Kidney (tissue), 14 donors: ENCODE results near the gene TAS1R1. TPM values are rescaled to one million over a fixed set of nuclear protein-coding genes. Genes with fewer than 3 reads are reported as not detected.

Experiments used
- DNase-seq, 5 donors: peaks; one replicate each; pipeline ENCODE4 v3.0.0-alpha.2; 2013 to 2020
- FAIRE-seq: peaks from 2 replicates; lab custom pipeline; 2012; peaks lifted over from hg19 to GRCh38; lab: Jason Lieb, UNC
- H3K27ac ChIP-seq, 2 donors: one replicate each; pipeline ENCODE4 v1.7.0; 2013; ENCODE audit warnings: low read depth in 2 of 2, low read length in 2 of 2, inconsistent platforms in 1 of 2
- H3K27me3 ChIP-seq: one replicate; pipeline ENCODE4 v1.7.1; 2013; ENCODE audit warnings: low read length, inconsistent platforms; ENCODE audit not compliant: control insufficient read depth, insufficient read depth
- H3K36me3 ChIP-seq, 3 donors: one replicate each; pipeline versions ENCODE4 v1.7.0 to v1.7.1; 2013; ENCODE audit warnings: low read length in 3 of 3, control low read depth in 1 of 3, inconsistent platforms in 1 of 3; ENCODE audit not compliant: insufficient read depth in 3 of 3, control insufficient read depth in 2 of 3
- H3K4me1 ChIP-seq, 3 donors: one replicate each; pipeline versions ENCODE4 v1.7.0 to v1.7.1; 2013; ENCODE audit warnings: low read length in 3 of 3, inconsistent platforms in 1 of 3, low read depth in 1 of 3; ENCODE audit not compliant: control insufficient read depth in 2 of 3, insufficient read depth in 2 of 3
- H3K4me3 ChIP-seq, 3 donors: one replicate each; pipeline versions ENCODE4 v1.7.0 to v1.8.1; 2013; ENCODE audit warnings: low read length in 3 of 3, control low read depth in 1 of 3, inconsistent platforms in 1 of 3
- H3K9ac ChIP-seq, 3 donors: one replicate each; pipeline versions ENCODE4 v1.7.0 to v1.7.1; 2013; ENCODE audit warnings: low read length in 3 of 3, control low read depth in 1 of 3, inconsistent platforms in 1 of 3
- H3K9me3 ChIP-seq, 3 donors: one replicate each; pipeline versions ENCODE4 v1.7.0 to v1.7.1; 2013; ENCODE audit warnings: low read length in 3 of 3, control low read depth in 1 of 3, inconsistent platforms in 1 of 3; ENCODE audit not compliant: control insufficient read depth in 2 of 3, insufficient read depth in 1 of 3
- intact Hi-C: fragments of 100-400 bp; cut with DNase I; formaldehyde crosslinking; loops from one replicate; pipeline ENCODE4 v1.11.1; 2022
- polyA plus RNA-seq: library from polyadenylated mRNA; stranded (reverse); fragments of 350-450 nt; fragmentation: Illumina TruSeq; extraction: RNeasy Lipid Tissue Mini Kit (QIAGEN cat#74804); gene quantifications from one replicate; pipeline ENCODE4 v1.2.3, GENCODE V29; 2014; ENCODE audit warnings: low read depth, low replicate concordance; ENCODE audit not compliant: insufficient read depth
- total RNA-seq: library from RNA; stranded (reverse); fragmentation: NEBNext Ultra II Directional; extraction: Animal tissue kit (Norgen Biotek cat#: 25700); gene quantifications from one replicate; pipeline ENCODE4 v1.2.1, GENCODE V29; 2021
- TF ChIP-seq, protein P1 (sequence below): IDR thresholded peaks from 3 replicates; pipeline ENCODE4 v1.5.1; 2012; ENCODE audit warnings: mild to moderate bottlenecking, moderate library complexity, borderline replicate concordance; ENCODE audit not compliant: insufficient read depth; ENCODE audit errors: extremely low read depth
- donor health status: control.
- donor health status: control.
- donor health status: control.
- donor health status: control.
- donor health status: control.
- donor health status: DM: yes; HTN: yes; CAD: no.
- donor health status: Normal renal cell carcinoma (clear cell type).

Gene TAS1R1
- total and polyA plus RNA-seq, 2 donors from 2014 or later: not detected

DNA sequence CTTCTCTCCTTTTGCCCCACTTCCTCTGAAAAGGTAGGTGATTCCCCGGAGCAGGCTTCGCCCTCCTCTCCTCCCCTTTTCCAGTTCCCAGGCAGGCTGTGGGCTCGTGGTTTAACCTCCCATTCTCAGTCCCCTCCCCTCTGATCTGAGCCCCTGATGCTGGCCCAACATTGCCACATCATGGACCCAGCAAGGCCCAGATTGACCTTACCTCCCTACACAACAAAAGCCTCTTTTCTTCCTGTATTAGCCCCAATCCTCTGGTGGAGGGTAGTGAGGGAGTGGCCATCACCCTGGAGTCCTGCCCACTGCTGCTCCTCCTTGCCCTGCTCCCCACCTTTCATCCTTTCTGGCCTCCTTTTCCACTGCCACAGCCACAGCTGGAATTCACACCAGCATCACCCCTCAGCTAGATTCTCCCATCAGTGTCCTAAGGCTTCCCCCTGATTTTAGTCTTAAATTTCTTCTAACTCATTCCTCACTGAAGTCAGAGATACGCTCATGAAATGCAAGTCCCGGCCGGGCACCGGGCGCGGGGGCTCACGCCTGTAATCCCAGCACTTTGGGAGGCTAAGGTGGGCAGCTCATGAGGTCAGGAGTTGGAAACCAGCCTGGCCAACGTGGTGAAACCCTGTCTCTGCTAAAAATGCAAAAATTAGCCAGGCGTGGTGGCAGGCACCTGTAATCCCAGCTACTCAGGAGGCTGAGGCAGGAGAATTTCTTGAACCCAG lies 17.7 kb downstream of the TAS1R1 start:
- DNase-seq (no peak), FAIRE-seq (no peak)
- H3K27ac ChIP-seq: no peak overlapping the region
- intact Hi-C loops: no loop called here
- H3K4me3 ChIP-seq: no peak overlapping the region
- no peaks in the 10 kb centered on the region for H3K27me3 ChIP-seq
- peaks cover 0 to 2% (median 0%) of the 10 kb centered on the region in 3 donors for H3K9me3 ChIP-seq
- TF ChIP-seq, protein P1, sequence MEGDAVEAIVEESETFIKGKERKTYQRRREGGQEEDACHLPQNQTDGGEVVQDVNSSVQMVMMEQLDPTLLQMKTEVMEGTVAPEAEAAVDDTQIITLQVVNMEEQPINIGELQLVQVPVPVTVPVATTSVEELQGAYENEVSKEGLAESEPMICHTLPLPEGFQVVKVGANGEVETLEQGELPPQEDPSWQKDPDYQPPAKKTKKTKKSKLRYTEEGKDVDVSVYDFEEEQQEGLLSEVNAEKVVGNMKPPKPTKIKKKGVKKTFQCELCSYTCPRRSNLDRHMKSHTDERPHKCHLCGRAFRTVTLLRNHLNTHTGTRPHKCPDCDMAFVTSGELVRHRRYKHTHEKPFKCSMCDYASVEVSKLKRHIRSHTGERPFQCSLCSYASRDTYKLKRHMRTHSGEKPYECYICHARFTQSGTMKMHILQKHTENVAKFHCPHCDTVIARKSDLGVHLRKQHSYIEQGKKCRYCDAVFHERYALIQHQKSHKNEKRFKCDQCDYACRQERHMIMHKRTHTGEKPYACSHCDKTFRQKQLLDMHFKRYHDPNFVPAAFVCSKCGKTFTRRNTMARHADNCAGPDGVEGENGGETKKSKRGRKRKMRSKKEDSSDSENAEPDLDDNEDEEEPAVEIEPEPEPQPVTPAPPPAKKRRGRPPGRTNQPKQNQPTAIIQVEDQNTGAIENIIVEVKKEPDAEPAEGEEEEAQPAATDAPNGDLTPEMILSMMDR: no peak
- H3K4me1 ChIP-seq: no peaks in the 10 kb centered on the region
- H3K36me3 ChIP-seq: no peaks in the 10 kb centered on the region
- H3K9ac ChIP-seq: no peak overlapping the region

DNA sequence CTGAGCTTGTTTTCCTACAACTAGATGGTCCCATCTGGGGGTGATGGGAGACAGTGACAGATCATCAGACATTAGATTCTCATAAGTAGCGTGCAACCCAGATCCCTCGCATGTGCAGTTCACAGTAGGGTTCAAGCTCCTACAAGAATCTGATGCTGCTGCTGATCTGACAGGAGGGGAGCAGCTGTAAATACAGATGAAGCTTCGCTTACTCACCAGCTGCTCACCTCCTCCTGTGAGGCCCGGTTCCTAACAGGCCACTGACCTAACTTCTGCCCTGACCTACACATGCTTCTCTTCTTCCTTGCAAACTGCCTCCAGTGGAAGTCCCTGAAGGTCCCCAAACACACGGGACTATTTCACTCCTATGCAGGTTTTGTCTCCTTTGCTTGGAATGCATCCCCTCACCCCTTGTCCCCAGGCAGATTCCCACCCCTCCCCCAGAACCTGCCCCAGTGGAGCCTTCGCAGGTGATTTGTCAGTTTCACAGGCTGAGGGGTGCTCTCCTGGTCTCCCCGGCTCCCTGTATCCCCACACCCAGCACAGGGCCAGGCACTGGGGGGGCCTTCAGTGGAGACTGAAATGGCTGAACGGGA lies 19.0 kb downstream of the TAS1R1 start:
- Histone ChIP-seq H3K4me3 (no peak overlapping the region), H3K36me3 (no peaks in the 10 kb centered on the region), H3K4me1 (peaks cover 0 to 3% (median 3%) of the 10 kb centered on the region in 3 donors), H3K27me3 (no peaks in the 10 kb centered on the region), H3K9ac (no peak overlapping the region), H3K27ac (no peak overlapping the region), H3K9me3 (peaks cover 0 to 2% (median 0%) of the 10 kb centered on the region in 3 donors)
- intact Hi-C loops: no loop called here
- DNase-seq (no peak), FAIRE-seq (no peak)
- TF ChIP-seq, protein P1: no peak

DNA sequence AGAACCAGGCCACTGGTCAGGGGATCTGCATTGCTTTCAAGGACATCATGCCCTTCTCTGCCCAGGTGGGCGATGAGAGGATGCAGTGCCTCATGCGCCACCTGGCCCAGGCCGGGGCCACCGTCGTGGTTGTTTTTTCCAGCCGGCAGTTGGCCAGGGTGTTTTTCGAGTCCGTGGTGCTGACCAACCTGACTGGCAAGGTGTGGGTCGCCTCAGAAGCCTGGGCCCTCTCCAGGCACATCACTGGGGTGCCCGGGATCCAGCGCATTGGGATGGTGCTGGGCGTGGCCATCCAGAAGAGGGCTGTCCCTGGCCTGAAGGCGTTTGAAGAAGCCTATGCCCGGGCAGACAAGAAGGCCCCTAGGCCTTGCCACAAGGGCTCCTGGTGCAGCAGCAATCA lies 19.7 kb downstream of the TAS1R1 start:
- H3K27ac ChIP-seq: no peak overlapping the region
- H3K9ac ChIP-seq: no peak overlapping the region
- H3K36me3 ChIP-seq: no peaks in the 10 kb centered on the region
- no peaks in the 10 kb centered on the region for H3K27me3 ChIP-seq
- TF ChIP-seq, protein P1: no peak
- FAIRE-seq (no peak), DNase-seq (no peak)
- intact Hi-C loops: no loop called here
- peaks cover 0 to 7% (median 6%) of the 10 kb centered on the region in 3 donors for H3K4me1 ChIP-seq
- H3K4me3 ChIP-seq: no peak overlapping the region
- H3K9me3 ChIP-seq: peaks cover 0 to 2% (median 0%) of the 10 kb centered on the region in 3 donors
